Esophagus squamous epithelium (tissue), 5 donors: ENCODE results near the gene DOHH. TPM values are rescaled to one million over a fixed set of nuclear protein-coding genes. Genes with fewer than 3 reads are reported as not detected.

Source experiments
- DNase-seq: peaks from one replicate; lab custom pipeline; 2025; lab: John Stamatoyannopoulos, UW
- H3K27ac ChIP-seq, 4 donors: fragments of 200-600 bp; sonication (generic); one replicate each; pipeline ENCODE4 v1.5.1; 2016 to 2019; ENCODE audit warnings: mild to moderate bottlenecking in 1 of 4
- H3K27me3 ChIP-seq, 4 donors: fragments of 200-600 bp; sonication (generic); 1 replicate in 3 of 4; 2 replicates in 1 of 4; pipeline versions ENCODE4 v1.5.1 to v1.6.0; 2017 to 2021; ENCODE audit warnings: antibody characterized with exemption in 1 of 4
- H3K36me3 ChIP-seq, 3 donors: fragments of 200-600 bp; sonication (generic); one replicate each; pipeline ENCODE4 v1.5.1; 2016 to 2019
- H3K4me1 ChIP-seq, 3 donors: fragments of 200-600 bp; sonication (generic); one replicate each; pipeline ENCODE4 v1.5.1; 2017 to 2019
- H3K4me3 ChIP-seq, 4 donors: fragments of 200-600 bp; sonication (generic); 1 replicate in 3 of 4; 2 replicates in 1 of 4; pipeline ENCODE4 v1.5.1; 2016 to 2019; ENCODE audit warnings: mild to moderate bottlenecking in 2 of 4, moderate library complexity in 1 of 4
- H3K9me3 ChIP-seq, 3 donors: fragments of 200-600 bp; sonication (generic); one replicate each; pipeline ENCODE4 v1.5.1; 2016 to 2019
- POLR2A ChIP-seq, 4 donors: fragments of 450-650 bp; IDR thresholded peaks; one replicate each; pipeline ENCODE4 v1.6.1; 2017; ENCODE audit warnings: antibody characterized with exemption in 4 of 4, mild to moderate bottlenecking in 4 of 4, moderate library complexity in 3 of 4
- WGBS, 2 donors: methylation state at CpG; one replicate each; pipeline ENCODE4 v1.1.5; 2018; 5-methylcytosine and 5-hydroxymethylcytosine counted together
- intact Hi-C: fragments of 100-400 bp; cut with DNase I; formaldehyde crosslinking; loops from one replicate; pipeline ENCODE4 v1.15.0; 2022
- total RNA-seq, 4 donors: library from RNA; depleted of rRNA; stranded (reverse); fragments of >200 nt; gene quantifications; one replicate each; pipeline ENCODE4 v1.1.0, GENCODE V29; 2016
- TF ChIP-seq, protein P1 (sequence below), 6 experiments: fragments of 450-650 bp in 4 of 6; fragments of 200-600 bp in 2 of 6; sonication (generic) in 2 of 6; IDR thresholded peaks; one replicate each; pipeline ENCODE4 v1.5.1; 2016 to 2019; ENCODE audit warnings: antibody characterized with exemption in 6 of 6, mild to moderate bottlenecking in 4 of 6, moderate library complexity in 4 of 6
- donor health status: DM: yes; HTN: yes; CAD: no.

The DOHH gene
- total RNA-seq, 4 donors from 2014 or later = 21.0 to 29.5 (median 26.4) TPM

DNA sequence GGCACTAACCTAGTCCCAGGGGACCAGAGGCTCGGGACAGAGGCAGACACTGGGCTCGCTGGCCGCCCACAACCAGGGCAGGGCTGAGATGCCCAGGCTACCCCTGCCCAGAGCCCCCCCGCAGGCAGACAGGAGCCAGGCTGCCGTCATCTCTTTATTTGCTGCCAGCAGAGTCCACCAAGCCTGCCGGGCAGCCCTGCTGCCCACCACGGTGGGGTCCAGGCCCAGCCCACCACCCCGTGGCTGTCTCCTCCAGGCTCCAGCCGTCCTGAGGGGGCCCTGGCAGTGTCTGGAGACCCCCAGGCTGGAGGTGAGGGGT, 43.5 kb upstream of the DOHH start:
- WGBS, 2 donors = 95% methylated on average over 3 of the region's 9 CpGs; no CpG with 5 or more reads in 1 of the 2 donors
- Histone ChIP-seq H3K36me3 (peaks cover 0 to 61% (median 3%) of the 10 kb centered on the region in 3 donors), H3K9me3 (no peaks in the 10 kb centered on the region), H3K4me1 (peaks cover 0 to 23% (median 0%) of the 10 kb centered on the region in 3 donors), H3K4me3 (no peak overlapping the region), H3K27me3 (no peaks in the 10 kb centered on the region), H3K27ac (no peak overlapping the region)
- intact Hi-C loops = loop anchor here (10.0 kb wide), 1 partner anchor 161 kb away; the partner anchor contains the start of genes PIP5K1C and TJP3
- no peak for TF ChIP-seq POLR2A (IDR thresholded peaks at IDR 0.05)
- TF ChIP-seq, protein P1, sequence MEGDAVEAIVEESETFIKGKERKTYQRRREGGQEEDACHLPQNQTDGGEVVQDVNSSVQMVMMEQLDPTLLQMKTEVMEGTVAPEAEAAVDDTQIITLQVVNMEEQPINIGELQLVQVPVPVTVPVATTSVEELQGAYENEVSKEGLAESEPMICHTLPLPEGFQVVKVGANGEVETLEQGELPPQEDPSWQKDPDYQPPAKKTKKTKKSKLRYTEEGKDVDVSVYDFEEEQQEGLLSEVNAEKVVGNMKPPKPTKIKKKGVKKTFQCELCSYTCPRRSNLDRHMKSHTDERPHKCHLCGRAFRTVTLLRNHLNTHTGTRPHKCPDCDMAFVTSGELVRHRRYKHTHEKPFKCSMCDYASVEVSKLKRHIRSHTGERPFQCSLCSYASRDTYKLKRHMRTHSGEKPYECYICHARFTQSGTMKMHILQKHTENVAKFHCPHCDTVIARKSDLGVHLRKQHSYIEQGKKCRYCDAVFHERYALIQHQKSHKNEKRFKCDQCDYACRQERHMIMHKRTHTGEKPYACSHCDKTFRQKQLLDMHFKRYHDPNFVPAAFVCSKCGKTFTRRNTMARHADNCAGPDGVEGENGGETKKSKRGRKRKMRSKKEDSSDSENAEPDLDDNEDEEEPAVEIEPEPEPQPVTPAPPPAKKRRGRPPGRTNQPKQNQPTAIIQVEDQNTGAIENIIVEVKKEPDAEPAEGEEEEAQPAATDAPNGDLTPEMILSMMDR (IDR thresholded peaks at IDR 0.05) = no peak
- no peak for DNase-seq

DNA sequence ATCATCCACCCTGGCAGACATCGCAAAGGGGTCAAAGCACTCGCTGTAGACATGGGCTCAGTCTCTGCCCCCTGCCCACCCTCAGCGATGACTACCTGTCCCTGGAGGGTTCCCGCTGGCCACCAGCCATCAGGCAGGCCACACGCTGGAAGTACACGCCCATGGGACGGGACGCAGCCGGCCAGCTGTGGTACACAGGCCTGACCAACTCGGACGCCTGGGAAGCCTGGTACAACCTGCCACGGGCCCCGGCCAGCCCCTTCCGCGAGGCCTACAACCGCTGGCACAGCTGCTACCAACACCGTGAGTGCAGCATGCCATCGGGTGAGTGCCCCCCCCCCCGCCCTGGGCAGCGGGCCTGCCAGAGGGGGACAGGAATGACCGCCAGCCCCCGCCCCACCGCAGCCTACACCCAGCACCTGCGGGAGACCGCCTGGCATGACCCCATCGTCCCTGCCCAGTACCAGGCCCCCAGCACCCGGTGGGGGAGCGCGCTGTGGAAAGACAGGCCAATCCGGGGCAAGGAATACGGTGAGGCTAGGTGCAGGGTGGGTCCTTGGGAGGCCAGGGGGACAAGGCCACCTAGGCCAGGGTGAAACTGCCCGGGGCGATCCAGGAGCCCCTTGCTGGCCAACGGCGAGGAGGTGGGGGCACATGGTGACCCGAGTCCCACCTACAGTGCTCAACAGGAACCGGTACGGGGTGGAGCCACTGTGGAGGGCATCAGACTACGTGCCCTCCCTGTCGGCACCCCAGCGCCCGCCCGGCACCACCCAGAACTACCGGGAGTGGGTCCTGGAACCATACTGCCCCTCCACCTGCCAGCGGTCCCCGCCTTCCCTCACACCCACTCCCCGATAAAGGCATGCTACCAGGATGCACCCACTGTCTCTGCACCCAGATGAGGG, 42.9 kb upstream of the DOHH start:
- DNase-seq = no peak
- intact Hi-C loops = loop anchor here (10.0 kb wide), 1 partner anchor 161 kb away; the partner anchor contains the start of genes PIP5K1C and TJP3

DNA sequence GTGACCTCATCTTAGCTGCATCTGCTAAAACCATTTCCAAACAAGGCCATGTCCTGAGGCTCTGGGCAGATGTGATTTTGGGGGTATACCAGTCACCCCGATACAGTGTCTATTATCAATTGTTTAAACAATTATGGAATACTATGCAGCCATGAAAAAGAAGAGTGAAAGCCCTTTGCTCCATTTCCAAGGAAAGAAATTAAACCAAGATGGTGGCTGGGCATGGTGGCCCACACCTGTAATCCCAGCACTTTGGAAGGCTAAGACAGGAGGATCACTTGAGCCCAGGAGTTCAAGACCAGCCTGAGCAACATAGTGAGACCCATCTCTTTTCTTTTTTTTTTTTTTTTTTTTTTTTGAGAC, 39.3 kb upstream of the DOHH start:
- TF ChIP-seq, protein P1 (IDR thresholded peaks at IDR 0.05) = no peak
- TF ChIP-seq POLR2A (IDR thresholded peaks at IDR 0.05) = no peak
- no peaks in the 10 kb centered on the region for H3K9me3 ChIP-seq
- WGBS, 2 donors = 100% methylated on average over 1 of the region's 1 CpG; no CpG with 5 or more reads in 1 of the 2 donors
- peaks cover 10 to 69% (median 12%) of the 10 kb centered on the region in 3 donors for H3K36me3 ChIP-seq
- no peaks in the 10 kb centered on the region for H3K27me3 ChIP-seq
- intact Hi-C loops = loop anchor here (10.0 kb wide), 1 partner anchor 165 kb away; the partner anchor contains the start of genes PIP5K1C and TJP3
- DNase-seq = no peak
- peaks cover 0 to 39% (median 0%) of the 10 kb centered on the region in 3 donors for H3K4me1 ChIP-seq
- no peak overlapping the region for H3K27ac ChIP-seq
- H3K4me3 ChIP-seq = no peak overlapping the region

More for the DNA sequence above, 42.9 kb upstream of the DOHH start:
- Histone ChIP-seq H3K4me3 (no peak overlapping the region), H3K27ac (no peak overlapping the region), H3K9me3 (no peaks in the 10 kb centered on the region), H3K4me1 (peaks cover 0 to 27% (median 0%) of the 10 kb centered on the region in 3 donors), H3K27me3 (no peaks in the 10 kb centered on the region), H3K36me3 (peaks cover 0 to 62% (median 3%) of the 10 kb centered on the region in 3 donors)
- TF ChIP-seq, protein P1 (IDR thresholded peaks at IDR 0.05) = no peak
- TF ChIP-seq POLR2A (IDR thresholded peaks at IDR 0.05) = no peak
- 79 to 90% methylated on average over 6 to 11 of the region's 47 CpGs for WGBS, 2 donors

DNA sequence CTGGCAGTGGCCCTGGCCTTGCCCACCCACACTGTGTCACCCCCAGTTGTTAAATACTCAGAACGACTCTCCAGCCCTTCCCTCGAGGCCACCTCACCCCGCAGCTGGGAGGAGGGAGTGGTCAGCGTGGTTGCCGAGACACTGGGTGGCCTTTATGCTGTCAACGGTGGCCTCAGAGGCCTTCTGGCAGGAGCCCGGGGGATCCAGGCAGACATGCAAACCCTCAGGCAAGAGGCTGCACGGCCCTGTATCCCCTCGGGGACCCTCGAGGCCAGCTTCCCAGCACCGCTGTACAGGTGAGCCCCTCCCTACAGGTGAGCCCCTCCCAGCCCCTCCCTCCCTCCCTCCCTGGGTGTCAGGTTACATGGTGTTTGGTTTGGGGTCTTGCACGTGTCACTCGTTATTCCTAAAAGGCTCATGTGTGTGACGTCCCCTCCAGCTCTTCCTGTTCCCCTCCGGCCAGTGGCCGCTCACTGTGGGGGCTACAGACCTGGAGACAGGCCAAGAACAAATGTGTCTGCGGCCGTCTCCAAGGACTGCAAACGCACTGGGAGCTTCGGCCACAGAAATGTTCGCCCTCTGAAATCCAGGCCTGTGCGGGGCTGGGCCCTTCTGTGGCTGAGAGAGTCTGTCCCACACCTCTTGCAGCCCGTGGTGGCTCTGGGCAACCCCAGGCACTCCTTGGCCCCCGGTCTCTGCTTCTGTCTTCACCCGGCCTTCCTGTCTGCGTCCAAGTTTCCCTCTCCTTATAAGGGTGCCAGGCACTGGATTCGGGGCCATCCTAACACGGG, 38.7 kb upstream of the DOHH start, which contains the start of gene TEKTIP1:
TEKTIP1 (plus strand) TSS at position 210 of the 791 bp plus-strand sequence; CDS start at position 214, 4 bp downstream.
- TF ChIP-seq POLR2A (IDR thresholded peaks at IDR 0.05) = no peak
- TF ChIP-seq, protein P1 (IDR thresholded peaks at IDR 0.05) = no peak
- 73 to 83% methylated on average over 7 to 20 of the region's 28 CpGs for WGBS, 2 donors
- H3K4me3 ChIP-seq = no peak within 1 kb of the TSS
- H3K27ac ChIP-seq = peak within 1 kb of the TSS in 2 of 4 donors; percentile 2 to 28
- H3K36me3 ChIP-seq = peaks cover 12 to 69% (median 16%) of the 10 kb centered on the region in 3 donors
- no peak for DNase-seq
- peaks cover 0 to 35% (median 0%) of the 10 kb centered on the region in 3 donors for H3K4me1 ChIP-seq
- no peaks in the 10 kb centered on the region for H3K27me3 ChIP-seq
- intact Hi-C loops = no loop called here
- H3K9me3 ChIP-seq = no peaks in the 10 kb centered on the region
